Subcutaneous adipose tissue (tissue), 4 donors: ENCODE data around the gene EPB41. TPM values are rescaled to one million over a fixed set of nuclear protein-coding genes. Genes with fewer than 3 reads are reported as not detected.

Experiments used
- total RNA-seq, 4 donors: library from RNA; depleted of rRNA; stranded (reverse); fragments of >200 nt; gene quantifications; one replicate each; pipeline ENCODE4 v1.1.0, GENCODE V29; 2016
- TF ChIP-seq, protein P1 (sequence below): fragments of 450-650 bp; IDR thresholded peaks from one replicate; pipeline ENCODE4 v1.5.1; 2016; ENCODE audit warnings: low read depth, mild to moderate bottlenecking, control low read depth, antibody characterized with exemption, moderate library complexity

EPB41 gene
- total RNA-seq, 4 donors from 2014 or later, result 30.8 to 66.1 (median 43.0) TPM

DNA sequence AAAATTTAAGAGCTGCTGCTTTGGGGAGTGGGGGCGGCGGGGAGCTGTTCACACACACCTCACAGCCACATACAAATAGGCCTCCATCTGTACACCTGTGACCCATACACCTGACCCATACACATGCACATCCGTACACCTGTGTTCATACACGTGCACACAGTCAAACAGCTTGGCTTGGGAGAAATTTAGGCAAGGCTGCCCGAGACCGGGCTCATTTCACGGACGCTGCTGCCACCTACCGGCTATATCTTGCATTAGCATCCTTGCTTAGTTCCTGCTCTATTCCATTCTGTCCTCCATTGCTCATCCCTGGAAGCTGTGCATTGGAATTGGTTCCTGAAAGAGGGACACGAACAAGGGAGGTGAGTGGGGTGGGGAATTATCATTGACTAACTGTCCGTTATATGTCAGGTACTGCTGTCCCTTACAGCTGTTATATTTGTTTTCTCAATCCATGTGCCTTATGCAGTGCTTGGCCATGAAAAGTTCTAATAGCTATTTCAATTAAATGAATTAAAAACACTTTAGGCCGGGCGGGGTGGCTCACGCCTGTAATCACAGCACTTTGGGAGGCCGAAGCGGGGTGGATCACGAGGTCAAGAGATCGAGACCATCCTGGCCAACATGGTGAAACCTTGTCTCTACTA lies 37.1 kb upstream of the EPB41 start:
- TF ChIP-seq, protein P1, sequence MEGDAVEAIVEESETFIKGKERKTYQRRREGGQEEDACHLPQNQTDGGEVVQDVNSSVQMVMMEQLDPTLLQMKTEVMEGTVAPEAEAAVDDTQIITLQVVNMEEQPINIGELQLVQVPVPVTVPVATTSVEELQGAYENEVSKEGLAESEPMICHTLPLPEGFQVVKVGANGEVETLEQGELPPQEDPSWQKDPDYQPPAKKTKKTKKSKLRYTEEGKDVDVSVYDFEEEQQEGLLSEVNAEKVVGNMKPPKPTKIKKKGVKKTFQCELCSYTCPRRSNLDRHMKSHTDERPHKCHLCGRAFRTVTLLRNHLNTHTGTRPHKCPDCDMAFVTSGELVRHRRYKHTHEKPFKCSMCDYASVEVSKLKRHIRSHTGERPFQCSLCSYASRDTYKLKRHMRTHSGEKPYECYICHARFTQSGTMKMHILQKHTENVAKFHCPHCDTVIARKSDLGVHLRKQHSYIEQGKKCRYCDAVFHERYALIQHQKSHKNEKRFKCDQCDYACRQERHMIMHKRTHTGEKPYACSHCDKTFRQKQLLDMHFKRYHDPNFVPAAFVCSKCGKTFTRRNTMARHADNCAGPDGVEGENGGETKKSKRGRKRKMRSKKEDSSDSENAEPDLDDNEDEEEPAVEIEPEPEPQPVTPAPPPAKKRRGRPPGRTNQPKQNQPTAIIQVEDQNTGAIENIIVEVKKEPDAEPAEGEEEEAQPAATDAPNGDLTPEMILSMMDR, result no peak

- TF ChIP-seq, protein P1, result no peak
Measured at GRCh38 chr1:28878796-28879195, 35.6 kb upstream of the EPB41 start.

- TF ChIP-seq, protein P1, result no peak
Measured at GRCh38 chr1:28882009-28882628, 32.2 kb upstream of the EPB41 start.

- TF ChIP-seq, protein P1, result no peak
Measured at GRCh38 chr1:28883242-28883616, 31.1 kb upstream of the EPB41 start.

- TF ChIP-seq, protein P1, result no peak
Measured at GRCh38 chr1:28885472-28885877, 28.9 kb upstream of the EPB41 start.

DNA sequence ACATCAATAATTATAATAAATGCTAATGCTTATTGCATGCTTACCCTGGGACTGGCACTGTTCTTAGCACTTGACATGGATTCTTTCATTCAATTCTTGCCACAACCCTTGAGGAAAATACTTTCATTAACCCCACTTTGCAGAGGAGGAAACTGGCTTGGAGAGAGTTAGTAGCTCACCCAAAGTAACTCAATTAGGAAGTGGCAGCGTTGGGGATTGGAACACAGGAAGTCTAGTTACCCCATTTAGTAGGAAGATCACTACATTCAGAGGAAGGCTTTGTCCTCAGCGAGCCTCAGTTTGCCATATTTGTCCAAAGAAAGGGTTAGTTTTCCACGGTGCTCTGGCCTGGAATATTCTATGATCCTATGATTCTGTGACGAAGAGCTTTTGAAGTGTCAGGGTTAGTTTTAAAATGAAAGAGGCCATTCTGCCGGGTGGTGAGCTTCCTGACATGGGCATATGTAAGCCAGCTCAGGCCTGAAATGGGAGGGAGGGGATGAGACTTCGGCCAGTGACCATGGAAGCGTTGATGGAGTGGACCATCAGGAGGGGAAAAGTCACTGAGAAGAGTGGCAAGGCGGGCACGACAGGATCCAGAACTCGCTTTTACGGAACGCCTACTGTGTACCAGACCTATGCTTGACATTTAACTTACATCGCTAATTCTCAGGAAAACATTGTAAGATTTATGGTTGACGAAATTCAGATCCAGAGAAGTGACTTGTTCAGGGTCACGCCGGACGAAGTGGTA lies 28.2 kb upstream of the EPB41 start:
- TF ChIP-seq, protein P1, result no peak

DNA sequence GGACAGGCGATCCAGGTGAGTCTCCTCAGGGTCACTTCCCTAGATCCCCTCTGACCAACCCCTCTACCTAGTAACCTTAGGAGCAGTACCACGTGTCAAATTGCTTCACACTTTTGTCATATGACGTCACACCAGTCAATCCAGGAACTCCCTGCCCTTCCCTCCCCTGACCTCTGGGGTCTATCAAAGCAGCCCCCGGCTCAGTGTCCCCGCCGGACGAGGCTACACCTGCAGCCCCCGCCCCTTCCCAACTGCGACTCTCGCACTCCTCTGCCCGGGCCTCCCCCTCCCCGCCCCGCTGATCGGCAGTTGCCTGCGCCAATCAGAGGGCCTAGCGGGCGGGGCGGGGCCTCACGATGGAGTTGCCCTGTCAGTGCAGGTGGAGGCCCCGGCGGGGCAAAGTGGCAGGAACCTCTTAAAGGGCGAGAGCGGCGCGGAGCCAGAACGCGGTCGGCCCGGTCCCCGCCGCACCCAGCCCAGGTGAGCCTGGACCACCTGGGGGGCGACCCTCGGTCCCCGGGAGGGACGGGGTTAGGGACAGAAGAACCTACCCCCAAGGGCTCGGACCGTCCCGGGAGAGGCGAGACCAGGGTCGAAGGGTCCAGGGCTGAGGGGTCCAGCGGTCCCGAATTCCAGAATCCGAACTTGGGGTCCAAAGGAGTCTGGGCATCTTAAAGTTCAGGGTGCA lies 27.5 kb upstream of the EPB41 start:
- TF ChIP-seq, protein P1, result no peak
